Dermis blood vessel endothelial cell (primary cell): ENCODE measurements around the gene SRGAP2B. TPM values are rescaled to one million over a fixed set of nuclear protein-coding genes. Genes with fewer than 3 reads are reported as not detected.
"Not testable (repeated sequence)": the region's sequence is repeated elsewhere in the genome, so short reads cannot be mapped to it uniquely, and the experiment has no call there.

Source experiments
- DNase-seq: peaks from one replicate; pipeline ENCODE4 v3.0.0; 2010
- total RNA-seq: library from RNA; depleted of rRNA; stranded (reverse); fragments of >200 nt; gene quantifications from 2 replicates; pipeline ENCODE4 v1.2.3, GENCODE V29; 2014

Gene SRGAP2B
- total RNA-seq, 1 donor from 2014 or later: 142 TPM

DNA sequence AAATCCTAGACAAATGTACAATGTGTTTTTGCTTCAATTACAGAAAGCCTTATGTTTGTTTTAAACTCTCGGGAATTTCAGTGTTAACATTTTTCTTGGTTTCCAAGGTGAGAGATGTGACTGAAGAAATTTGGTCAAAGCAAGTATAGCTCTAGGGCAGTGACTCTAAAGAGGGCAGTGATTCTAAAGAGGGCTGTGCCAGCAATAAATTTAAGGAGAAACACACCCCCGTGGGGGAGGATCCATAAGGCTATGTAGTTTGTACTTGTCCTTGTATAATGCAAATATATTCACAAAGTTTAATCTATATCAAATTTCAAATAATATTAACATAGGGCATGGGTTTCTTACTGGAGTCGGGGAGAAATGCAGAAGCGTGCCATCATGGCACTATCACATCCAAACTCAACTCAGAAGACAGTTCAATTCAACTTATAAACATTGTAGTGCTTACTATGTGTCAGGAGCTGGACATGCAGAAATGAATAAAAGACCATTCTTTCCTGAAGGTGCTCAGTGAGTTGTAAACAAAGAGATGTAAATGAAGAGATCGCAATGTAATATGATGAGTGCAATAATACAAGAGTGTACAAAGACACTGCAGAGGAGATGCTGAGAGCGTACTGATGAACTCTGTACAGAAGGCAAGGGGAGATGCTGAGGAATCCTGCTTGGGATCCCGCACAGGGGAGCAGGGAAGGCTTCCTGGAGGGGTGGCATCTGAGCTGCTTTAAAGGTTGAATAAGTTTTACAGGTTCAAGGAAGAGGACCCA is 12.5 kb downstream of the SRGAP2B start:
- not testable (repeated sequence) for DNase-seq

DNA sequence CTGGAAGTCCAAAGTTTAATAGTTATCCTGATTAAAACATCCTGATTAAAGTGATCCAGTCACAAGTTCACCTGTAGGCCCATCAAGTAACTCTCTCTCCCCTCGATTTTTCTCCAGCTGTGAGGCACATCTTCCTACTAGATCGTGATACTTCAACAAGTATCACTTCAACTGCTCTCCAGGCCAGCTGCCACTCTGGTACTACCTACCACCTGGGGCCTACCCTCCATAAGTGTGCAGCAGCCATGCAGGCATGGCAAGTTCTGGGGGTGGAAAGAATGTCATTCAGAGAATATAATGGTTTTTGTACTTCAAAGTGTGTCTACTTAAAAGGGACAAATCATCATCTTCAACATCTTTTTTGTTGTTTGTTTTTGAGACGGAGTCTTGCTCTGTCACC is 14.9 kb downstream of the SRGAP2B start:
- not testable (repeated sequence) for DNase-seq

DNA sequence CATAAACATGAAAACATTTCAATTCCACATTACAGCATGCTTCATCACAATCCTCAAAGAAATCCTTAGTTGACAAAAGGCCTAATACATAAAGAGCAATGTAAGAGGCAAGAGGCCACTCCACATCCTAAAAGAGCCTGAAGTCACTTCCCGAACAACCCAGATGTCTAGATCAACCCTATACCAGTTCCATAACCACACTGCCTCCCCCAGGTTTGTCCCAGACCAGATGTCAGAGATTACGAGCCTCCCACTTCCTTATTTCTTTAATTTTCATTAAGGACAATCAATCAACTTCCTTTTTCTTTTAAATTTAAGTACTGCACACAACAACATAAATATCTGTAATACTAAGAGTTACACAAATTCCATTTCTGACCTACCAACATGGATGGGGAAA is 15.4 kb downstream of the SRGAP2B start:
- DNase-seq: not testable (repeated sequence)

DNA sequence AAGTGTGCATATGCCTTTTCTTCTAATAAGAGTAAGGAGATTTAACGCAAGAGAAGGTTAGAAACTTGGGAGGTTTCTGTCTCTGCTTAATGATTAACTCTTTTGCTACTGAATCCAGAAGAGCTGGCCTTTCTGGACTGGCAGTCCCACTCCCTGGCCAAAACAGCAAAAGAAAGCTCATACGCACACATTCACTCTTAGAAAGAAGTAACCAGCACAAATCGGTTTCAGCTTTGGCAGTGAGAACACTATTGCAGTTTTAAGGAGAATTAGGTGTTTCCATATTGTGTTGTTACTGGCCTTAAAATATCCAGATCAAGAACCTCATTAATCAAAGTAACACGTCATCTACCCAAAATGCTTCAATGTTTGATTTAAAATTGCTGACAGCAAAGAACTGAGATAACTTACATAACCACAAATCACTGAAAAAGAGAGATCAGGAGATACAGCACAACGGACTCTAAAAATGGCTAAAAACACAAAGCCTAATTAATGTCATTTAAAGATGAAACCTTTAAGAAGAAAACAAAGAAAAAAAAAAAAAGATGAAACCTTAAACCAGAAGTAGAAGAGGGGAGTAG is 16.2 kb downstream of the SRGAP2B start:
- not testable (repeated sequence) for DNase-seq

DNA sequence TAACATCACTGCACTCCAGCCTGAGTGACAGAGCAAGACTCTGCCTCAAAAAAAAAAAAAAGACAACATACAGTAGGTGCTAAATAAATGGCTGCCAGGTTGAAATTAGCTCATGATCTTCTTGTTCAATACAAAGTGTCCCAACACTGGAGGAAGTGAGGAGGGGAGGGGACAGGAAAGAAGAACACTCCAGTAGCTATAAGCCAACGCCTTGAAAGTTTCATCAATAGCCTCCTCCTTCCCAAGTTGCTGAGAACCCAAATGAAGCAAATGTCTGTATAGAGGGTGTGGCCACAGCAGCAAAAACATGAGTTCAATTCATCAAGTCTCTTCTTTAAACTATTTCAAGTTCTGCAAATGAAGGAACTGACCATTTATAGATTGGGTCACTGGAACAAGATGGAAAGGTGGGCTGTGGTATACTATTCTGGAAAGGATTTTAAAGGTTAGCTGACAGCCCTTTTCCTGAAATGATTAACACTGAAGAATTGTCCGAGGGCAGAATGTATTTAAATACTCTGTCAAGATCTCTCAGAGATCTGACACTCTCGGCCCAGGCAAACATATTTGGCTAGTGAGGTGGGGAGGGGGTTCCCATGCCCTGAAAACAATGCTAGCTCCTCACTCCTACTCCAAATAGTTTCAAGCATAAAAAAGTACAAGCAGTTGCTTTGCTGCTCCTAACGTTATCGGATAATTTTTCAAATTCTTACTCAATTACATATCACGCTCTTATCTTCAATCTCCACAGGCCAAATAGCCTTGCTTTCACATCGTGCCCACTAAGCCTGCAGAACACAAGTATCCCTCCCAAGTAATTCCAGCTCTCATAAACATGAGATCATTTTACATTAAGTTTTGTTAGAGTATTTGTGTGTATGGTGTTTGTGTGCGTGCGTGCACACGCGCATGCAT is 17.0 kb downstream of the SRGAP2B start:
- not testable (repeated sequence) for DNase-seq

DNA sequence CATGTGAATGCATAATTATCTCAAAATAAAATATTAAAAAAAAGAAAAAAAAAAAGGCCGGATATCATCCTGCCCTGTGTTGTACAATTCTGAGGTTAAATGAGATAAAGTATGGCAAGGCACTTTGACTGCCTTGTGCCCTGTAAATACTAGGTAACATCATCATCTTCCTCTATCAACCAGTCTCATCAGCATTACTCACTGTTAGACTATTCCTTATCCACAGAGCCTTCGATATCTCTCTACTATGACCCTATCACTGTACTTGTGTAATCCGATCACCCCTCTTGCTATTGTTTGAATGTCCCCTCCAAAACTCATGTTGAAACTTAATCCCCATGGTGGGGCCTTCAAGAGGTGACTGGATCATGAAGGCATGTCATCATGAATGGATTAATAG is 18.3 kb downstream of the SRGAP2B start:
- DNase-seq: not testable (repeated sequence)

DNA sequence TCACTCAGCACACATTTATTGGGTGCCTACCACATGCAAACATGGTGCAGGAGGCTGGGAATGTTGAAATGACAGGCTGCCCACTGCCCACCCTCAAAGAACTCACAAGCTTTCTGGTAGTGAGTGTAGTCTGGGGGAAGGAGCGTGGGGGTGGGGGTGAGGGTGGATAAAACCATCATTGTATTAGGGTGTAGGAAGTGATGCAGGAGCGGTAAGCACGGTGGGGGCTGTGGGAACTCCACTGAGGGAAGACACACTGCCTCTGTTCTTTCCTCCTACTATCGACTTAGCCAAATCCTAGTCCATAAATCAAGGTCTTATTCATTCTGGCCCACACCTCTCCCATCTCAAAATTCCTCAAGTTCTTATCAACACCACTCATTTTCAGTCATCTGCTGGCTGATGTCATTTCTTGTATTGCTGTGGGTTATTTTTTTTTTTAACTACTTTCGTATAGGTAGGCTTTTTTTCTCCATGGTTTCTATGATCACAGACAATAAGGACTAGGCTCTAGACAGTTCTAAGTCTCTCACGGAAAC is 21.0 kb downstream of the SRGAP2B start:
- not testable (repeated sequence) for DNase-seq

DNA sequence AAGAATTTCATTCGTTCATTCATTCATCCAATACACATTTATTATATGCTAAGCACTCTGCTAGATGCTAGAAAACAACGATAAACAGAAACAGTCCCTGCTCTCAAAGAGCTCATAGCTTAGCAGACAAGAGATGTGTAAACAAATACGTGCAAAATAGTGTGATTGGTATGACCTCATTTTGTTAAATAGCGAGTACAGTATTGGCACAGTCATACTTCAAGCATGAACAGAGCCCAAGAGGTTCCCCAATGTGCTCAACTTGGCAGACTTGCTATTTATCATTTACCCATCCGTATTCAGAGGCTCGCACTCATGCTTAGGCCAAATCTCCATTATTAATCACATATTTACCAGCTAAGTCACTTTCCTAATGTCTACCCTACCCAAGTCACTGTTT is 23.6 kb downstream of the SRGAP2B start:
- DNase-seq: not testable (repeated sequence)

DNA sequence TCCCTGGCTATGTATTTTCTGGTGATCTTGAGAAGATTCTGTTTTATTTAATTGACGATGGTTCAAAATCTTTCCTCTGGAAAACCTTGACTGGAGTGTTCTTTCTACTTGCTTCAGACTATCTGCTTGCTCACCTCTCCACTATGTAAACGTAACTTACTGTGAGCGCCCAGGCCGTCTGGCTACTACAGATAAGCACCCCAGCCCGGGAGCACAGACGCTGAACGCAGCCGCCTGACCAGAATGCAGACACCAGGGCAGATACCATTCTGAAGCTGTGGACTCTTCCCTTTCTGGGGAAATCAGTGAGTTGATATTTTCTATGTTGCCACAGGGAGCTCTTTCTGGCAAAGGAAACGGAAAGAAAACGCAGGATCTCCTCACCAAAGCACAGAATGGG is 28.6 kb downstream of the SRGAP2B start:
- DNase-seq: not testable (repeated sequence)

DNA sequence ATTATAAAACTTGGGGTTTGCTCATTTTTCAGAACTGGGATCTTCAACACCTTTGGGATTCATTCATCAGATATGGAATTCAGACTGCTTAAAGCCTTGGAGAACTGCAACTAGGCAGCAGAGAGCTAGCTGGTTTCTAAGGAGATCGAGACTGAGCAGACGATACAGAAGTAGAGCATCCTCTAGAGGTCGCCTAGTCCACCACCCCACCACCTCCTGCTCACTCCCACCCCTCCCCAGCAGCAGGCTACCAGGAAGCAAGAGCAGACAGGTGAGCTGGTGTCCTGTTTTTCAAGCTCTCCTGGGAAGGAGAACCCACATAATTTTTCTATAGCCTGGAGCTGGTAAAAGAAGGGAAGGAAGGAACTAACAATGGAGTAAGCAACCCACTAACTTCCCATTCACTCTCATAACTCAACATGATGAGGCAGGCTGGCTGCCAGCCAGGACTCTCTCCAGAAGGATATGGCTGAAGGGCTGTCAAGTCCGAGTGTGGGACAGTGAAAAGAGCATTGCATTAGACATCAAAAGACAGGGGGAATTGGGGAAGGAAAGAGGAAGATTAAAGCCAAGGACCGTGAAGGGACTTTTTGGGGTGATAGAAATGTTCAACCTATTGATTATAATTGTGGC is 29.8 kb downstream of the SRGAP2B start:
- not testable (repeated sequence) for DNase-seq

DNA sequence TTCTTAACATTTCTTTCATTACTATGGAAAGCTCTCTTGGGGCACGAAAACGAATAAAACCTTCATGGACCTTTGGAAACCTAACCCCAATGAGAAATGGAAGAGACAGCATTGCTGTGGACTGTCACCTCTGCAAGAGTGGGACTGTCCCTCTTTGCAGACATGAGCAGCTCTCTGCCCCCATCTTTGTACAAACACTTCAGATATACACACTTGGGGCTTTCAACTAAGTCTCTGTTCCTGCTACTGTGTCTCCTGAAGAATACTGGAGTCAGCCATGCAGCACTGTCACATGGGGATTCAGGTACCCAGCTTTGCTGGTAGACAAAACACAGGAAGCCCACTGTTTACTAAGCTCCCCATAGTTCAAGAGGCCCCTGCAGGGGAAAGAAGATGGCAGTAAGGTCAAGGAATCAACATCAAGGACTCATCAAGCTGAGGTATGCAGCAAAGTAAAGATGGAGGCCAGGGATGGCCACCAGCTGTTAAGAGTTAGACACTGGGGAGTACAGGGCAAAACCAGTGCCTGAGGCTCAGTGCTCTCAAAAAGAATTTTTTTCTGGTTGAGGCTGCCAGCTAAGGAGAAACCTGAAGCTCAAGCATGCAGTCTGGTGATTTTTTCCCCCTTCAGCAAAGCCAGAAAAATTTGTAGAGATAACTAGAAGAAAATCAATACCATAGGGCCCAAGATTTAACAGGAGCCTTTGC is 31.0 kb downstream of the SRGAP2B start:
- DNase-seq: not testable (repeated sequence)

DNA sequence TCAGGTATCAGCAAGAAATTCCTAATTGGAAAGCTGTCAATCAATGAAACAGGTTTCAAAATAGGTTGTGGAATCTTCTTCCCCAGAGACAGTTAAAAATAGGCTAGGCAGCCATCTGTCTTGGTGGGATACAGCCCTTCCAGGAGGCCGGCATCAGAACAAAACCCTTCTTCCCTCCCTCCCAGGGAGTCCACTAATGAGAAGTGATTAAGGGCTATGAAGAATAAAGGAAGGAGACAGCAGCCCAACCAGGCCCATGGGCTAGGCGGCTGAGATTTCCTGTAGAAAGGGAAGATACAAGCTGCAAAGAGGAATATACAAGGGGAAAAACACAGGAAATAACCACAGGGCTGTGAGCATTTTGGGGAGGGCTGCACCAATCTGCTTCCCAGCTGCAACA is 31.8 kb downstream of the SRGAP2B start:
- DNase-seq: not testable (repeated sequence)

DNA sequence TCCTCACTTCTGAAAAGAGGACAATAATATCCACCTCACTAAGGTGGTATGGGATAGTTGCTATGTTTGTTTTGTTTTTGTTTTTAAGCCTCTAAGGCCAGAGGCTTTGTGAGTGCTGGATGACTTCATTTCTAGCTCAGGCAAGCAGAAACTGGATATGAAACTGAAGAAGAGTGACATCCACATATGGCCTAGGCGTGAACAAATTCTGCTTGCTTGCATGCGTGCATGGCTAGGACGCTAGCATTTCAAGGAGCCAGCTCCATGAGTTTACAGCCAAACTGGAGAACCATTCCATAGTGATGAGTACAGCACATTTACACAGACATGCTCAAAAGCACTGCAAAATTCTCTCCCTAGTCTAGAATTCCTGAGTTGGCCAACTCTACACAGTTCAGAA is 36.9 kb downstream of the SRGAP2B start:
- not testable (repeated sequence) for DNase-seq

DNA sequence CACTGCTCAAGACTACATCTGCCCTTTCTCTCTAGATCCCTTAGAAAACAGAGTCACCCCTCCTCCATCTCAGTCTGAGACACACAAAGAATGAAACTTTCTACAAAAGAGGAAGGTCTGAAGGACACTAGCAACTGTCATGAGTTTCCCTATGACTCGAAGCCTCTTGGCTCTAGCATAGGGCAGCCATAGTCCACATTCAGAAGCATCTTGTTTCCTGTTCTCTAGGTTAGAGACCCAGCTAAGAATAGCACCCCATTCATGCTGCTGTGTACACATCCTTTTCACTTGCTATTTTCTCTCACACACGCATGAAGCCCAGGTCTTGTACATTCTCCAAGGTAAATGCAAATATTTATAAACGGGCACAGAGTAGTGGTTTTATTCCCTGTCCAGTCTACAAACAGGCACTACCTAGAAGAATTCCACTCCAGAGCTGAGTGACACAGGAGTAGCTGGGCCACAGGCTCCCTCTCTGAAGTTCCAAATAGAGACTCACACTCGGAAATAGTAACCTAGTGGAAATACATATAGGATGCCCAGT is 39.8 kb downstream of the SRGAP2B start:
- not testable (repeated sequence) for DNase-seq

DNA sequence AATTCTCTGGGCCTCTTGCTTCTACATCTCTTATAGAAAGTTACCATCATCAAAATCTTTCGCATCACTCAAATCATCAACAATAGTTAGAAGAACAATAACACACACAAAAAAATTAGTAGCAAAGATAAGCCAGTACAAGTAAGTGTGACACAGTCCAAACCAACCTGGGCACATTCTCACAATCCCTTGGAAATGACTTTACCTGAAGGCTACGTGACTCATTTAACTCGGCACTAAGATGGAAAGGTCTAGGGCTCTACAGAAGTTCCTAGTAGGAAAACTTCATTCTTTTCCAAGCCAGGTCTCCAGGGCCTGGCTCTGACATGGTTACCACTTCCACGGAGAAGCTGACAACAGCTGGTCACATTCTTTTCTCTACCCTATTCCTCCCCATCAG is 41.7 kb downstream of the SRGAP2B start:
- DNase-seq: not testable (repeated sequence)

DNA sequence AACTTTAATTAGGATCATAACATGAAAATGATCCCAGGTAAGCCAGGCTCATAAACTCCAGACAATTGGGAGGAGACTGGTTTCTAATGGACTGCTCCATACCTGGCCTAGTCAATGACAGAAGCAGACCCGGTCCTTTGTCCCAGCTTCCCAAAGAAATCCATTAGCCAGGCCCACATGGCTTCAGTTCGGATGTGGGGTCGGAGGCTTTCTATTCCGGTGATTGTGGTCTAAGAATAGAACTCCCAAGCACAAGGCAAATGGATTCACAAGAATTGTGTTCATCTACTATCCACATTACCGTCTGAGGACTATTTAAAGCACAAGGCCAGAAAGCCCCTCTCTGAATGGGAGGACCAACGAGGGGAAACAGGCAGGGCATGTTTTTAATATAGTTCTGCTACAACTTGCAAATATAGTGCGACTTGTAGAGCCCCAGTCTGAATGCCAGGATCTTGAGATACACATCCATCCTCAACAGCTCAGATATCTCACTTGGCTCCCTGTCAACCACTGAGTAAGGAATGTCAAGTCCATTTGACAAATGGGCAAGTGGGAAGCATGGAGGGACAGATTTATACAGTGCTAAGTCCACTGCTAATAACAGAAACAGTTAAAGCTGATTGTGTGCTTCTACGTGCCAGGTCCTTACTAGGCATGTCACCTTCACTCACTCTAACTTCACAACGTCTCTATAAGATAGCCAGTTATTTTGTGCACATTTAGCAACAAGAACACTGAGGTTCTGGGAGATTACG is 42.9 kb downstream of the SRGAP2B start:
- DNase-seq: not testable (repeated sequence)

DNA sequence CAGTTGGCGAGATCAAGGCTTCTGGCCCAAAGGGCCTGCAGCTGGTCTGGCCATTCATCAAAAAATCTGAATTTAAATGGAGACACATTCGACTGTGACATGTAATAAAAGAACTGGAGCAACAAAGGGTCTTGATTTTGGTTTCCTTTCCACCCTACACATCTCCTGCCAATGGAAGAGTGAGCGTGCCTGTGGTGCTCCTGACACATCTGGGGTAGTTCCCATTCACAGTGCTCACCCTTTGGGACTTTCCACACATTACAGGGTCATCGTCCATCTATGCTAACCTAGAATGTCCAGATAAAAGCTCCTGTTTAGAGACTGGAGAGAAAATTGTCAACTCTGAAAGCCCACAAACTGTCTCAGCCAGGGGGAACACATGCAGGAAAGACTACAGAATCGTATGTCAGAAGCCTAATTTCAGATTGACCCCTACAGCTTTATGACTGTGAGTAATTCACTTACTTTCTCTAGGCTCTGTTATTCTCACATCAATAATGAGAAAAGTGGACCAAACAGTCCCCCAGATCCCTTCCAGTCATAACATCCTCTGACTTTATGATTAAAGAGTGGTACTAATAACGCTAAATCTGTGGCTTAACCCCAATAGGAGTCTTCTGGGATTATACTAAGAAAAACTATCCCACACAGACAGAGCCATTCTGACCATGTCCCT is 46.8 kb downstream of the SRGAP2B start:
- DNase-seq: not testable (repeated sequence)

DNA sequence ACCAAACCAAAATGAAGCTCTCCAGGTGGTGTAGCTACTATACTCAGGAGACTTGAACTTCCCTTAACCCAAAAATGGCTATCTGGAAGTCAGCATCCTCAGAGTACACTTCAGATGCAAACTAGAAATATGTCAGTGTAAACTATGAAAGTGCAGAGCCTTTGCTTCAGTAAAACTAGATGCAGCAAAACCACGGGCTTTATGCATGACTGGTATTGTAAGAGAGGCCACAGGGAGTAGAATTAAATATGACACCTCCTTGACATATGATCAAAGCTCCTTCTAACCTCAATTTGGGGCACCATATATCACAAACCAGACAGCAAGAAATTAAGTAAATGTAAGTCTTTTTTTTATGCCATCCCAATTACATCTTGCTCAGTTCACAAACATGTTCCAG is 47.6 kb downstream of the SRGAP2B start:
- not testable (repeated sequence) for DNase-seq

DNA sequence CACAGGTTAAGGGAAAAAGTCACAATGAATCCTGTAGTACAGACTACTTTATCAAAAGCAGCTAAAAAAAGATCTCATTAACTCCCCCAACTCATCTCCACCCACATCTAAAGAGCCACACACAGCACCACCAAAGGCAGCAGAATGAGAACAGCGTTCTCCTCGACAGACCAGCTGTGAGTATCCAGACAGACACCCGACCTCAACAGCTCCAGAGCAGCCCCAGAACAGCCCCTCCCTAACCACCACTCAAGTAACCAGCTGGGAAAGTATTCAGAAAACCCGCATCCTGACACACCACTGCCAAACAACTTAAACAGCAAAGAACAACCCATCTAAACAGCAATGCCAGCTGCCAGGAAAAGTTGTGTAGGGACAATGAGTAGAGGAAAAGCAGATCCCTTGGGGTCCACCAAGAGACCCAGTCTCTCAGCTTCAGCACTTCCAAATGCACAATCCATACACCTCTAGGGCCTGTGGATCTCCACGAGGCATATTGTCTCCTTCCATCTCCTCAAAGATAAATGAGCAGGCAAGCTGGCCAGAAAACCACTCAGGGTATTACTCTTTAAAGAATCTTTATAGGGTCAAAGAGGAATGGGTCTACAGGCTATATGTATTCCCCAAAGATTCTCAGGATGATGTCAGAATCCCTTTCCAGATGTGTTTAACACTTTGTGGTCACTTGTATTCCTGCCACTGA is 49.4 kb downstream of the SRGAP2B start:
- DNase-seq: not testable (repeated sequence)
